Measurements from ENCODE around the gene PTTG1IP. TPM values are rescaled to one million over a fixed set of nuclear protein-coding genes. Genes with fewer than 3 reads are reported as not detected.
"Not testable (repeated sequence)": the region's sequence is repeated elsewhere in the genome, so short reads cannot be mapped to it uniquely, and the experiment has no call there.

The PTTG1IP gene
- polyA plus RNA-seq, 10 donors = 116 to 144 (median 127) TPM

DNA sequence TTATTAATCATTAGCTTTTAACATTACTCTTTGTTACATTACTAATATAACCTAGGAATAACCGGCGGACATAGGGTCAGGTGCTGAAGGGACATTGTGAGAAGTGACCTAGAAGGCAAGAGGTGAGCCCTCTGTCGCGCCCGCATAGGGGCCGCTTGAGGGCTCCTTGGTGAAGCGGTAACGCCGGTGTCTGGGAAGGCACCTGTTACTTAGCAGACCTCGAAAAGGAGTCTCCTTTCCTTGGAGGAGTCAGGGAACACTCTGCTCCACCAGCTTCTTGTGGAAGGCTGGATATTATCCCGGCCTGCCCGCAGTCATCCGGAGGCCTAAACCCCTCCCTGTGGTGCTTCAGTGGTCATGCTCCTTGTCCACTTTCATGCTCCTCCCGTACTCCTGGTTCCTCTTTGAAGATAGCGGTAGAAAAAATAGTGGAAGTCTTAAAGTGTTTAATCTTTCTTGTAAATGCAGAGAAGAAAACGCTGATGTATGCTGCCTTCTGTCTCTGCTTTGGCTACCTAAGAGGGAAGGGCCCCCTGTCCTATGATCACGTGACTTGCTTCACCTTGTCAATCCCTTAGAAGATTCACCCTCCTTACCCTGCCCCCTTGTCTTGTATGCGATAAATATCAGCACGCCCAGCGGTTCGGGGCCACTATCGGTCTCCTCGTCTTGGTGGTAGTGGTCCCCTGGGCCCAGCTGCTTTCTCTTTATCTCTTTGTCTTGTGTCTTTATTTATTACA, 40.8 kb downstream of the PTTG1IP start:
- DNase-seq = not testable (repeated sequence)

DNA sequence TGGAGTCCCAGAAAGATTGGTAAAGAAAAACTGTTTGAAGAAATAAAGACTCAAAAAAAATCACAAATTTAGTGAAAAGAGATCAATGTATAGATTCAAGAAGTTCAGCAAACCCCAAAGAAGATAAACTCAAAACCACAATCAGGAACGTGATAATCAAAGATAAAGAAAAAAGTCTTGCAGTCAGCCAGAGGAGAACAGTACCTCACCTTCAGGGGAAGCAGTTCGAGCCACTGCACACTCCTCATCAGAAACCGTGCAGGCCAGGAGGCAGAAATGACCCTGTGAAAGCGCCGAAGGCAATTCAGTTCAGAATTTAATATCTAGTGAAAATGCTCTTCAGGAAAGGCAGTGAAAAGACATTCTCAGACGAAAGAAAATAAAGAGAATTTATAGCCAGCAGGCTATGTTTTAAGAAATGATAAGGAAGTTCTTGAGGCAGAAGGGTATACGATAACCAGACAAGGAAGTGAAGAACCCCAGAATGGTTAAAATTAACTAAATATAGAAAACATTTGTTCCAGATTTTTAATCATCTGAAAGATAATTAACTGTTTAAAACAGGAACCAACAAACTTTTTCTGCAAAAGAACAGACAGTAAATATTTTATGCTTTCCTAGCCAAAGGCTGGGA, 42.1 kb downstream of the PTTG1IP start:
- DNase-seq = no peak

DNA sequence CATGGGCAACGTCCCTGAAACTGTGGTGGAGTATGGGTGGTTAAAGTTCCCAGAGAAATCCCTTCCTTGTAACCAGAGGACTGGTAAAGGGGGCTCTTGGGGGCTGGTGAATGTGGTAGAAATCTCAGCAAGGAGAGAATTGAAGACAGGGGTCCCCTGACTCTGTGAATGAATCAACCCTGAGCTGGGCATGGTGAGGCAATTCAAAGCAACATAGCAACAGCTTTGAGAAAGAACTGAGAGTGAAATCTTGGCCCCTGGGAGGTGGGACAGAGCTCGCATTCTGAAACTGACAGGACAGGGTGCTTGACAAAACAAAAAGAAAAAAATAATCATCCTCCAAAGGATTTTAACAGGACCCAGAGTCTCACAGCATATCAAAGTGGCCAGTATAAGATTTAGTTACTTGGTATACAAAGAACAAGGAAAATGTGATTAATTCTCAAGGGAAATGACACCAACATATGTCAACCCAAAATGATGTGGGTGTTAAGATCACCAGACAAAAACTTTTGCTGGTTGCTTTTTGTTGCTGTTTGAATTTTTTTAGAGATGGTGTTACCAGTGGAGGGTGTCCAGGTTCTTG, 43.9 kb downstream of the PTTG1IP start:
- no peak for DNase-seq

DNA sequence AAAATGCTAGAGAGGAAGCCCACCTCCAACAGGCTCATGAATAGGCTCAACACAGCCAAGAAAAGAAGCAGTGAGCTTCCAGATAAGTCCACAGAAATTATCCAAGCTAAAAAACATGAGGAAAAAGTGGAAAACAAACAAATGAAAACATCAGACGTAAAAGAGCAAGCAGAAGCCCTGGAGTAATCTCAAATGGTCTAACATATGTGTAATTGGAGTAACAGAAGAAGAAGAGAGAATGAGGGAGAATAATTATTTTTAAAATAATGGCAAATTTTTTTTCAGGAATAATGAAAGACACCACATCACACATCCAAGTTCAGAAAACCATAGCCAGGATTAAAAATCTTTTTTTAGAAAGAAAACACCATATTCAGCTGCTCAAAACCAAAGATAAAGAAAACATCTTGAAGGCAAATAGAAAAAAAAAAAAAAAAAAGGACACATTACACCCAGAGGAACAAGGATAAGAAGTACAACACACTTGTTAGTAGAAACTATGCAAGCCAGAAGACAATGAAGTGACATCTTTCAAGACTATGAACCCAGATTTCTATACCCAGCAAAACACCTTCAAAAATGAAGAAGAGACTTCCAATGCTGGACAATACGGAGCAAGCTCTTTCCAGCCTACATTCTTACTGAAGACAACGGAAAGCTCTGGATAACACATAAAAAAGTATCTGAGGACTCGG, 45.0 kb downstream of the PTTG1IP start:
- DNase-seq = no peak

DNA sequence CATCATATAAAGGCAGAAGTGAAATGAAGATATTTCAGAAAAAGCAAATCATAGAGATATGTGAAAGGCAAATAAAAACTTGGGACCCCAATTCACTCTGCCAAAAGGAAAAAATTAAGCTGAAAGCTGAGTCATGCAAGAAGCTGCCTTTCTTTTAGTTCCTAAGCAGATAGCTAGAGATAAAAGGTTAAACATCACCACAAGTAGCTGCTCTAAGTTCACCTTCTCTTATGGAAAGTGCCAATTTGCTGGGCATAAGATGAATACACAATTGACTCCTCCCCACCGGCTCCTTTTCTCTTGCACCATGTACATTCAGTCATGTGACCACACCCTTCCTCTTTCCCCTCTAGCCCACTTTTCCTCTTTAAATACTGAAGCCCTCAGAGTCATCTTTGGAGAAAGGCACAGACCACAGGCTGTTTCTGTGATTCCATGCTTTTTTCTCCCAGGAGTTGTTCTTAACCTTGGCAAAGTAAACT, 50.3 kb downstream of the PTTG1IP start:
- no peak for DNase-seq

DNA sequence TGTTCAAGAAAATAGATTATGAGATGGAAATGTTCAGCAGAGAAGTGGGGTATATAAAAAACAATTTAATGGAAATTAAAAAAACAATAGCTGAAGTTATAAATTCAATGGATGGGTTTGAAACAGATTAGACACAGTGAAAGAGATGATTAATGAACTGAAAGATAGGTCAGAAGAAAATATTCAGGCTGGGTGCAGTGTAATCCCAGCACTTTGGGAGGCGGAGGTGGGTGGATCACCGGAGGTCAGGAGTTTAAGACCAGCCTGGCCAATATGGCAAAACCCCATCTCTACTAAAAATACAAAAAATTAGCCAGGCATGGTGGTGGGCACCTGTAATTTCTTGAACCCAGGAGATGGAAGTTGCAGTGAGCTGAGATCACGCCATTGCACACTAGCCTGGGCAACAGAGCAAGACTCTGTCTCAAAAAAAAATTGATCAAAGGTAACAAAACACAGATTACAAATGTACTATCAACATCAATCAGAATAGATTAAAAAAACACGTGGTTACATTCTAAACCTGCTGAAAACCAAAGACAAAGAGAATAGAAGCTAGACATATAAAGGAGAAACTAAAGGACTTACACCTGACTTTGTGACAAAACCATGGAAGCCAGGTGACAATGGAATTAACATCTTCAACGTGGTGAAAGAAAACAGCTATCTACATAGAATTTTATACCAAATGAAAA, 50.9 kb downstream of the PTTG1IP start:
- DNase-seq = no peak

DNA sequence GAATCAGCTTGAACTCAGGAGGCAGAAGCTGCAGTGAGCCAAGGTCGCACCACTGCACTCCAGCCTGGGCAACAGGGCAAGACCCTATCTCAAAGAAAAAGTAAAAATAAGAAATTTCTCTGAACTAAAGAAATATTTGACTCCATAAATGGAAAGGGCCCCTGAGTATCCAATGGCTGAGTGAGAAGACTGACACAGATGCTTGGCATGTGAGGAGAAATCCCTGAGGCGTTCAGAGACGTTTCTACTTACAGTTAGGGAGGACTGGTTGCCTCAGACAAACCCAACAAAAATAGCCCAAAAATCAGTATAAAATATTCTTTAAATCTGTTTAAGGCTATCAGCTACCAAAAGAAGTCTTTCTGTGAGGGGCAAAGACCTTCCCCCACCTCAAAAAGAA, 52.6 kb downstream of the PTTG1IP start:
- DNase-seq = no peak

DNA sequence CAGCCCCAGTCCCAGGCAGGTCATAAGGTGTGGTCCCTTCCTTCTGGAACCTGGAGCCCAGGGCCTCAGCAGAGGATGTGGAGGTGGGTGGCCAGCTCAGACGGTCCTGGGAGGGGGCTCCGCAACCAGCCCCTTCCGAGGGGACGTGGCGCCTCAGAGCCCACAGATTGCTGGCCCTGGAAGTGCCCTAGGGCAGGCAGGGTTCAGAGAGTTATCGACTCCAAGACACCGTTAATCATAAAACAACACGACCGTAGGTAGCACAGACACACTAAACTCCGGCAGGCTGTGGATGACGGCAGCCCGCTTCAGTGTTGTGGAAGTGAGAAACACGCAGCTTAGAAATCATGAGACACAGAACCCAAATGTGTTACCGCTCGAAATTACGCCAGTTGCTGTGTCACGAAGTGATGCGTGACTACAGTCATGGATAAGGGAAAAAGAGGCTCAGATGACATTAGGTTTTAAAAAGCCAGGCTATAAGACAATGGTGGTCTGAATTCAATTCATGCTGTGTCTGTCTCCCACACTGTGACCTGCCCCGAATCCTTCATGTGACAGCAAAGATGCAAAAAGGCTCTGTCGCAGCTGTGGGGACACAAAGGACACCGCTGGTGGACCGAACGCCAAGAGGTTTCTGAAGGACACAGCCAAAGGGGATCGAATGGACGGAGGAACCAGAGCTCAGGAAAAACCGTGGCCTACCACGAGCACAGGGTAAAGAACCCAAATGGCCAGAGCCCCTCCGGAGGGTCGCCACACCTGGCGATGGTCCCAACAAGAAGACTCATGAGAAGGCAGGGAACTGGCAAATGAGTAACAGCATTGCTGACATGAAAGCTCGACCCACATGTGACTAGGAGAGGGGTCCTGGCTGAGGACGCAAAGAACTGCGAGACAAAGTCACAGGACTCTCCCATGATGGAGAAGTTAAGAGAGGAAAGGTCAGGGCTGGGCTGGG, 53.9 kb downstream of the PTTG1IP start:
- DNase-seq = peak in 1 of 3 donors; percentile 11

DNA sequence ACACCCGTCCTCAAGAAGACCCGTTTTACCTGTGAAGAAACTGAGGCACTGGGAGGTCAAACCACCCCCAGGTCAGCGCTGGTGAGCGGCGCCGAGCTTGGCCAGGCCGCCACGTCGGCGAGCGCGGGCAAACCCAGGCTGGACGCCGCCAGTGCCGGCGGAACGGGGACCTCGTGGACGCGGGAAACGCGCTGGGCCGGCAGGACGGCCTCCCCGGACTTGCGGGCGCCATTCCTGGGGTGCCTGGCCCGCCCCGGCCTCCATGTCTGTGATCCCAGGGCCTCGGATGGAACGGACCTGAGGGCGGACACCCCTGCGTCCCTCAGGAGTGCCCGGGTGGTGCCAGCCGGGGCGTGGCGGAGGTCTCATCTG, 54.9 kb downstream of the PTTG1IP start:
- no peak for DNase-seq

DNA sequence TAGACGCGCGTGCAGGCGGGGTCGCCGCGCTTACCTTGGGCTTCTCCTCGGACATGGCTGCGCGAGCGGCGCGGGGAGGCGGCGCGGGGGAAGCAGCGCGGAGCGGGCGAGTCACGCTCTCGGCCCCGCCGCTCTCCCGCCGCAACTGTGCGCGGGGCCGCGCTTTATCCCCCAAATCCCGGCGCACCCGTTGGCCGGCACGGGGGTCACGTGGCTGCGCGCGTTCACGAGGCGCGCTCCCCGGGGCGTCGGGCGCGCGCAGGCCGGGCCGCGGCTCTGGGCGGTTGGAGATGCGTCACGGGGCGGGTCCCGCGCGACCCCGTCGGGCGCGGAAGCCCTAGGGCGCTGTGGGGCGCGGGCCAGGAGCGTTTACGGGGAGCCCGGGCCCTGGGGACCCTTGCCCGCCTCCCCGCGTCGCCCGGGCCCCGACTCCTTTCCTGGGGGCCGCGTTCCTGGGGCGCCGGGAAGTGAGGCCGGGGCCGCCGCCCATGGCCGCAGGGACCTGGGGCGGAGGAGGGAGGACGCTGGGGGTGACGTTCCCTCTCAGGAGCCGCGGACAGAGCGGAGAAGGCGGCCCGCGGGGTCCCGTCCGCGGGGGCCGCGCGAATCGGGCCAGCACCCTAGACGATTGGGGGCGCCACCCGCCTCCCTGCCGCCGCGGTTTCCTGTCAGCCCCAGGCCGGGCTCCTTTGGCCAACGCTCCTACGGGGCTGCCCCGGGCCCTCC, 55.4 kb downstream of the PTTG1IP start, which contains the start of gene SUMO3:
Gene SUMO3, minus strand, starts transcription at position 149 of the 726 bp plus-strand sequence. Its CDS starts 94 bp downstream, at position 55.
- DNase-seq = peak; percentile 85 to 94 (median 91)

DNA sequence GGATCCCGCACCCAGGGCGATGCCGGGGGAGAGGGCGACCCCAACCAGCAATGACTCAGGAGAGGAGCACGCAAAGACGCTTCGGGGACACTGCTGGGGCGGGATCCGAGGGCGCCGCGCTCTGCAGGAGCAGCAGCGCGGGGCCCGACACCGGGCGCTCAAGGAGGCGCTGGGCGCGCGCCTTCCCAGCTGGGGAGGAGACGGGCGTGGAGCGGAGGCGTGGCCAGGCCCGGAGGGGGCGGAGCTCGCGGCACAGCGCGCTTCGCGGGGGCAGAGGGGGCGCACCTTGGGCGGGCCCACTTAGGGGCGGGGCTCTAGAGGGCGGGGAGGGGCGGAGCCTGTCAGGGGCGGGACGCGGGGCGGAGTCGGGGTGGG, 56.0 kb downstream of the PTTG1IP start:
- peak; percentile 88 to 94 (median 92) for DNase-seq

DNA sequence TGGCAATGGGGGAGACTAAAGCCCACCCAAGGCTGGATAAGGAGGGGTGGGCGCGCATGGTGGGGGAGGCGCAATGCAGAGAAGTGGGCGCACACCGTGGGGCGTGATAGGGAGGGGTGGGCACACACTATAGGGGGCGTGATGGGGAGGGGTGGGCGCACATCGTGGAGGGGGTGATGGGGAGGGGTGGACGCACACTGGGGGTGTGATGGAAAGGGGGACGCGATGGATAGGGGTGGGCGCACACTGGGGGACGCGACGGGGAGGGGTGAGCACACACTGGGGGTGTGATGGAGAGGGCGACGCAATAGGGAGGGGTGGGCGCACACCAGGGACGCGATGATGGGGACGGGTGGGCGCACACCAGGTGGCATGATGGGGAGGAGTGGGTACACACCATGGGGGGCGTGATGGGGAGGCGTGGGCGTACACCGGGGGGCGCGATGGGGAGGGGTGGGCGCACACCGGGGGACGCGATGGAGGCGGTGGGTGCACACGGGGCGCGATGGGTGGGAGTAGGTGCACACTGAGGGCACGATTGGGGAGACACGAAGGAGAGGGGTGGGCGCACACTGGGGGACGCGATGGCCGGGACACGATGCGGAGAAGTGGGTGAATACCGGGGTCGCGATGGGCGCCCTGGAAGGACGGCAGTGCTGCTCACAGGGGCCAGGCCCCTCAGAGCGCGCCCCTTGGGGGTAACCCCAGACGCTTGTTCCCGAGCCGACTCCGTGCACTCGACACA, 56.6 kb downstream of the PTTG1IP start:
- DNase-seq = no peak

DNA sequence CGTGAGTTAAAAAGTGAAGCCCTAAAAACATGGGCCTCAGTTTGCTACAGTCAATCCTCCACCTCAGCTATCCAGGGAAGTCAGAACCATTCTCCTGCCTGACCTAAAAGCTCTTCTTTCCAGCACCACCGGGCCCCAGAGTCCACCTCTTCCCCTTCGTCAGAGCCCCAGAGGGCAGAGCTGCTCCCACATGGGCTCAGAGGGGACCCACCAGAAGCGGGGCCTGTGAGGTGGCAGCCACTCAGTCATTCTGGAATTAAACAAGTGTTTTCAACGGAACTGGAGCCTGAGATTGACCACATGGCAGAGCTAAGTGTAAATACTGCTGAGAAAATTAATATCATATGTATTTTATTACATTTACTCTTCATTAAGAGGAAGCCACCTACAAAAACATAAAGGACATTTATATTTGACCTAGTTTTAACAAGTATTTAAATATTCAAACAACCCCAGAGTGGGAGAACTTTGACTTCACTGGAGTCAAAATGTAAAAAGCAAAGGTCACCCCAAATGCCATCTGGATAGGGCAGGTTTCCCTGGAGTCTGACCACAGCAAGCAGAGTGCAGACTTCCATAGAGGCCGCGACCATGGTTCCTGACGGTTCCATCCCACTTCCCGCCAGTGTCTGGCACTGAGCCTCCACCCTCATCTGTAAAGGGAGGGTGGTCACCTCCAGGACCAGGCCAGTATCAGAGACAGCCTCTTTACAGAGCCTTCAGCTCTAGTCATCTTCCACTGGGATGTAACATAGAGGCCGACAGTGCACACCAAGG, 57.5 kb downstream of the PTTG1IP start:
- no peak for DNase-seq

DNA sequence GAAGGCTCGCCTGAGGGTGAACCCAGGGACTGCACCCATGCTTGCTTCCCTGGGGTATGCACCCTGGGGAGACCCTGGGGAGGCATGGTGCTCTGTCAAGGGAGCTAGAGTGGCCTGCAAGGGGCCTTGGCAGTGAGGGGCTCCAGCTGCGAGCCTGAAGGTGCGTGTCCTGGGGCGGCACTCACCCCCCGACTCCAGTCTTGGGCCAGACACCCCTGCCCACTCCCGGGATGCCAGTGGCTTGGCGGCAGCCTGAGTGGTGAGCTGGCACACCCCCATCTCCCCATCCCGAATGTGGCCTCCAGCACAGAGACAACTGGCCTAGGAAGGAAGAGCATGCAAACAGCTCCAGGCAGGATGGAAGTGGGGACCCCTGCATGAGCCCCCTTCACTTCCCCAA, 58.3 kb downstream of the PTTG1IP start:
- no peak for DNase-seq

DNA sequence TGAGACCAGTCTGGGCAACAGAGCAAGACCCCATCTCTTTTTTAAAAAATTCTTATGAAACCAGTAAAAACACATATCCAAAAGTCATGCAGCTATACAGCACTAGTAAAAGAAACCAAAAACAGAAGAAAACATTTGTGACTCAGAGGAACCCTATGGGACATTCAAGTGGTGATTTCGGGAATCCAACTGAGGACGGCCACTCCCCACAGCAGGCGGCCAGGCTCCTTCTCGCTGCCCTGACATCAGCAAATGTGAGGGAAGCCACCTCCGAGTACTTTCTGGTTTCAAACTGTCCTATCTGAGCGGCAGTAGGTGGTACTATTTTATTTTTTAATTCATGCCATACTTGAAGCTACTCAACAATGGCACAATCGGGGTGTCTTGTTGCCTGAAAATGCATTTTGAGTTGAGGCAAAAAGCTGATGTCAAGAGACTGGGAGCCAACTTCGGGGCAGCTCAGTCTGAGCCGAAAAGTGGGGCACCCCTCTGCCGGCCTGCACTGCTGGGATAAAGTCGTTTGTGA, 58.9 kb downstream of the PTTG1IP start:
- no peak for DNase-seq

DNA sequence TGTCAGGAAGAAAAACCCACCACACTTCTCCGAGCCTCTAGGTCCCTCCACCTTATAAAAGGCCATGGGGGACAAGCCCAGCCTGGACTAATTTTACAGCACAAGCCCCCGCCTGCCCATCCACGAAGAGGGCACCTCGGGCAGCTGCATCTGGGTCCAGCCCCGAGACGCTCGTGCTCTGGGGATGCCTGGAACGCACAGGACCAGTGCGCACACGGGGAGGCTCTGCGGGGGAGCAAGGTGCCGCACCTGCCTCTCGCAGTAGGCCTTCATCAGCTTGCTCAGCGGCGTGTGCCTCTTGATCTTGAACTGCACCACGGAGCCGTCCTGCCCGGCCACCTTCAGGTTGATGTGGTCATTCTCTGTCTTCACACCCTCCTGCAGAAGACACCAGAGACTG, 59.8 kb downstream of the PTTG1IP start:
- no peak for DNase-seq

DNA sequence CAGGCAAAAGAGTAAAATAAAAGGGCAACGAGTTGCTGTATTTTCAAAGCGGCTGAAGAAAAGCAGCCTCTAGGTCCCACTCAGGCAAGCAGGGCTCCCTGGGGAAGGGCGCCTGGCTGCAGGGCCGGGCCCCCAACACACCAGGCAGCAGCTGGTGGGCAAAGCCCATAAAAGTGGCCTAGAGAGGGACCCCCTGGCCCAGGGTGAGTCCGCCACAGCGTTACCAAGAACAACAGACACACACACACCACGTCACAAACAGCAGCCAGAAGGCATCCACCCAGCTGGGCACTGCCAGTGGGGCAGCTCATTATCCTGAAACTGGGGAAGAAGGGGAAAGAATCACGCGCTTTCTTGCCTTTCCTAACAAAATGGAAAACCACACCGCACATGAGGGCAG, 60.3 kb downstream of the PTTG1IP start:
- DNase-seq = no peak

DNA sequence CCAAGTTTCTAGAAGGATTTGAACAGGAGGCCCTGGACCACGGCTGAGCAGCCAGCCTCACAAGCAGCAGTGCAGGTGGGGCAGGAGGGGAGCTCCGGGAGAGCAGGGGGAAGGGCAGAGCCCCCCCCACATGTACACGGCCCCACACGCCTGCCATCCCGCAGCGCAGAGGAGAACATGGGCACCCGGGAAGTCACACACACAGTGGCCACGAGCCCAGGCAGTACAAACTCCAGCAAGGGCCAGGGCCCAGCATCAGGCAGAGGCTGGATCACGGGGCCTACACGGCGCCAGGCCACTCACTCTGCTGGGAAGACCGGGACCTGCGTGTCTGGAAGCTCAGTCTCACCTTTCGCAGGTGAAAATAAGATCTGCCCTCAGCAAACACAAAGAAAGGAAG, 60.9 kb downstream of the PTTG1IP start:
- DNase-seq = no peak

Data from muscle of back (tissue), 11 donors.